CD14-positive monocyte (primary cell): ENCODE data around the gene TEX36. TPM values are rescaled to one million over a fixed set of nuclear protein-coding genes. Genes with fewer than 3 reads are reported as not detected.

ENCODE experiments used
- DNase-seq, 3 donors: peaks; one replicate each; pipeline ENCODE4 v3.0.0-alpha.2; 2011 to 2022
- H2AFZ ChIP-seq: 2 replicates; pipeline ENCODE4 v1.6.0; 2012; ENCODE audit warnings: mild to moderate bottlenecking, low read depth, low read length, inconsistent platforms; ENCODE audit not compliant: insufficient read depth, poor library complexity, severe bottlenecking
- H3K27ac ChIP-seq, 2 donors: 1 replicate in 1 of 2; 2 replicates in 1 of 2; pipeline ENCODE4 v1.5.1; 2012 to 2013; ENCODE audit warnings: low read length in 2 of 2, control low read depth in 1 of 2, inconsistent platforms in 1 of 2, low read depth in 1 of 2, mild to moderate bottlenecking in 1 of 2
- H3K27me3 ChIP-seq, 2 donors: one replicate each; pipeline versions ENCODE4 v1.6.0 to v1.6.1; 2011 to 2013; ENCODE audit warnings: low read length in 2 of 2; ENCODE audit not compliant: control insufficient read depth in 2 of 2, insufficient read depth in 2 of 2
- H3K36me3 ChIP-seq, 2 donors: replicated peaks in 1 of 2; 1 replicate in 1 of 2; 2 replicates in 1 of 2; pipeline versions ENCODE4 v1.5.1 to v1.6.1; 2012 to 2013; ENCODE audit warnings: low read length in 2 of 2, control low read depth in 1 of 2, inconsistent platforms in 1 of 2, mild to moderate bottlenecking in 1 of 2; ENCODE audit not compliant: insufficient read depth in 2 of 2, control insufficient read depth in 1 of 2
- H3K4me1 ChIP-seq, 2 donors: 1 replicate in 1 of 2; 2 replicates in 1 of 2; pipeline versions ENCODE4 v1.5.1 to v1.6.1; 2012 to 2013; ENCODE audit warnings: low read length in 2 of 2, control low read depth in 1 of 2, inconsistent platforms in 1 of 2, mild to moderate bottlenecking in 1 of 2, moderate library complexity in 1 of 2; ENCODE audit not compliant: insufficient read depth in 2 of 2, control insufficient read depth in 1 of 2
- H3K4me2 ChIP-seq: replicated peaks from 2 replicates; pipeline ENCODE3; 2012; ENCODE audit warnings: low read length, moderate library complexity, mild to moderate bottlenecking; ENCODE audit not compliant: poor library complexity, severe bottlenecking; ENCODE audit errors: extremely low read depth
- H3K4me3 ChIP-seq, 3 experiments: fragments of 200-600 bp in 1 of 3; sonication (generic) in 1 of 3; replicated peaks in 1 of 3; 1 replicate in 2 of 3; 2 replicates in 1 of 3; pipeline ENCODE4 v1.5.1; 2011 to 2013; ENCODE audit warnings: low read length in 3 of 3, mild to moderate bottlenecking in 3 of 3, control low read depth in 2 of 3, low read depth in 2 of 3, inconsistent platforms in 1 of 3, moderate library complexity in 1 of 3
- H3K79me2 ChIP-seq: 2 replicates; pipeline ENCODE4 v1.6.0; 2012; ENCODE audit warnings: mild to moderate bottlenecking, control low read depth, inconsistent platforms, low read length, moderate library complexity; ENCODE audit not compliant: insufficient read depth
- H3K9ac ChIP-seq: 2 replicates; pipeline ENCODE4 v1.6.0; 2017; ENCODE audit warnings: low read length, mild to moderate bottlenecking; ENCODE audit not compliant: insufficient read depth, poor library complexity, severe bottlenecking
- H3K9me3 ChIP-seq, 2 donors: replicated peaks in 1 of 2; 1 replicate in 1 of 2; 2 replicates in 1 of 2; pipeline versions ENCODE4 v1.5.1 to v1.6.1; 2012 to 2013; ENCODE audit warnings: low read length in 2 of 2, control low read depth in 1 of 2; ENCODE audit not compliant: control insufficient read depth in 1 of 2, insufficient read depth in 1 of 2
- H4K20me1 ChIP-seq: 2 replicates; pipeline ENCODE4 v1.6.0; 2012; ENCODE audit warnings: mild to moderate bottlenecking, low read length, control low read depth, moderate library complexity; ENCODE audit not compliant: insufficient read depth
- H3K27ac Mint-ChIP-seq, 7 donors: one replicate each; pipeline ENCODE4 v1.8.0; 2020; ENCODE audit warnings: mild to moderate bottlenecking in 7 of 7, mixed read lengths in 7 of 7, moderate library complexity in 6 of 7, inconsistent platforms in 2 of 7
- H3K27me3 Mint-ChIP-seq, 3 donors: one replicate each; pipeline ENCODE4 v1.8.0; 2021 to 2022; ENCODE audit warnings: low read depth in 3 of 3, mild to moderate bottlenecking in 3 of 3, mixed read lengths in 3 of 3, moderate library complexity in 3 of 3, inconsistent platforms in 1 of 3
- H3K36me3 Mint-ChIP-seq, 2 donors: one replicate each; pipeline ENCODE4 v1.8.0; 2020; ENCODE audit warnings: mixed read lengths in 2 of 2, inconsistent platforms in 1 of 2, mild to moderate bottlenecking in 1 of 2
- H3K4me1 Mint-ChIP-seq: one replicate; pipeline ENCODE4 v1.8.0; 2020; ENCODE audit warnings: mild to moderate bottlenecking, mixed read lengths
- H3K4me3 Mint-ChIP-seq, 2 donors: one replicate each; pipeline ENCODE4 v1.8.0; 2020; ENCODE audit warnings: mild to moderate bottlenecking in 2 of 2, mixed read lengths in 2 of 2, moderate library complexity in 1 of 2
- H3K9me3 Mint-ChIP-seq, 7 donors: one replicate each; pipeline ENCODE4 v1.8.0; 2020 to 2022; ENCODE audit warnings: mixed read lengths in 7 of 7, mild to moderate bottlenecking in 6 of 7, moderate library complexity in 6 of 7, inconsistent platforms in 2 of 7
- WGBS: methylation state at CpG from one replicate; pipeline ENCODE4 v1.1.5; 2013; ENCODE audit warnings: missing lambda C conversion rate; ENCODE audit not compliant: insufficient coverage; 5-methylcytosine and 5-hydroxymethylcytosine counted together
- intact Hi-C, 2 donors: fragments of 100-400 bp; cut with micrococcal nuclease; formaldehyde crosslinking; loops; one replicate each; pipeline versions ENCODE4 v1.15.0 to v1.15.1; 2023
- polyA plus RNA-seq, 3 donors: library from polyadenylated mRNA; depleted of rRNA in 1 of 3; unstranded in 2 of 3; stranded (reverse) in 1 of 3; fragments of 300-500 nt in 2 of 3; fragments of >200 nt in 1 of 3; fragmentation: Illumina TruSeq in 2 of 3; gene quantifications; 1 replicate in 2 of 3; 2 replicates in 1 of 3; pipeline ENCODE4 v1.2.3, GENCODE V29; 2012 to 2021
- TF ChIP-seq, protein P1 (sequence below): fragments of 200-600 bp; IDR thresholded peaks from one replicate; pipeline ENCODE4 v1.8.0; 2022; ENCODE audit warnings: antibody characterized with exemption, mild to moderate bottlenecking

Gene TEX36
- polyA plus RNA-seq, 3 donors, result not detected

DNA sequence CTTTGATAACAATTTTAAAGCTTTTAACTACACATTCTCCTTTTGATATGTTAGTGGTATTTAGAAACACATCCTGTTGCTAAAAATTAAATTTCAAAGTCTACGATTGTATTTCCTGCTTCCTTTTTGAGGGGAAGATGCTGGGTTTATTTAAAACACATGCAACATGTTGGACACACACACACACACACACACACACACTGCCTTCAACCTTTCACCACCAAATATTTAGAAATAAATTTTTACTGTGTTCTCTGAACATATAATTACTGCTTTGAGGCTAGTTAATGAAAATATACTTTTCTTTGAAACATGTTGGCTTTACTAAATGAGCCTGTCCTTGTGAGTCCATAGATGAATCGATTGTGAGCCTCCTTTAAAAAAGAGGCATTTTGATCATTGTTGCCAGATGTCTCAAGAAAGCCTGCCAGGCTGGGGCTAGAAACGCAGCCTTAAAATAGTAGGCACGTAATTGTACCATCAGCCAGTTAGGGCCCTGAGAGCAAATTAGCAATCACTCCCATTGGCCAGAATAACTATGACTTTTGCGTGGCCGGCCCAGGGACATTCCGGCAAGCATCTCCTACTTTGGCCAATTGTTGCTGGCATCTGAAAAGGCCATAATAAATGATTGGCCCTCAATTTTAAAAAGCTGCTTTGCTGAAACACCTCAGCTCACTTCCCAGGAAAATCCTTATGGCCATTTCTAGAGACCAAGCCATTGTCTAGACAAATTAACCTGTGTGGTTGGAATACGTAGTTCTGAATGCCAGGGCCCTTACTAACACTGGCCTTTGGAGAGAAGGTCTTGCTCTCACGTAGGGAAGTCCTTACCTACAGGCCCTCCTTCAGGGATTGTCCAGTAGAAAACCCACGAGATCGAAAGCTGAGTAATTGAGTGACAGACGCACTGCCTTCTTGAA is 9.9 kb upstream of the TEX36 start:
- peaks cover 5 to 13% (median 7%) of the 10 kb centered on the region in 3 donors for H3K27me3 Mint-ChIP-seq
- TF ChIP-seq, protein P1, sequence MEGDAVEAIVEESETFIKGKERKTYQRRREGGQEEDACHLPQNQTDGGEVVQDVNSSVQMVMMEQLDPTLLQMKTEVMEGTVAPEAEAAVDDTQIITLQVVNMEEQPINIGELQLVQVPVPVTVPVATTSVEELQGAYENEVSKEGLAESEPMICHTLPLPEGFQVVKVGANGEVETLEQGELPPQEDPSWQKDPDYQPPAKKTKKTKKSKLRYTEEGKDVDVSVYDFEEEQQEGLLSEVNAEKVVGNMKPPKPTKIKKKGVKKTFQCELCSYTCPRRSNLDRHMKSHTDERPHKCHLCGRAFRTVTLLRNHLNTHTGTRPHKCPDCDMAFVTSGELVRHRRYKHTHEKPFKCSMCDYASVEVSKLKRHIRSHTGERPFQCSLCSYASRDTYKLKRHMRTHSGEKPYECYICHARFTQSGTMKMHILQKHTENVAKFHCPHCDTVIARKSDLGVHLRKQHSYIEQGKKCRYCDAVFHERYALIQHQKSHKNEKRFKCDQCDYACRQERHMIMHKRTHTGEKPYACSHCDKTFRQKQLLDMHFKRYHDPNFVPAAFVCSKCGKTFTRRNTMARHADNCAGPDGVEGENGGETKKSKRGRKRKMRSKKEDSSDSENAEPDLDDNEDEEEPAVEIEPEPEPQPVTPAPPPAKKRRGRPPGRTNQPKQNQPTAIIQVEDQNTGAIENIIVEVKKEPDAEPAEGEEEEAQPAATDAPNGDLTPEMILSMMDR, result no peak
- H3K27ac Mint-ChIP-seq, result no peak overlapping the region
- Histone ChIP-seq H2AFZ (no peak overlapping the region), H3K27ac (no peak overlapping the region), H3K9ac (no peak overlapping the region), H3K9me3 (no peaks in the 10 kb centered on the region), H3K79me2 (no peaks in the 10 kb centered on the region), H3K36me3 (no peaks in the 10 kb centered on the region), H3K4me3 (no peak overlapping the region), H3K27me3 (no peaks in the 10 kb centered on the region), H3K4me2 (no peak overlapping the region), H3K4me1 (no peaks in the 10 kb centered on the region), H4K20me1 (no peaks in the 10 kb centered on the region)
- no peak overlapping the region for H3K4me3 Mint-ChIP-seq
- no peaks in the 10 kb centered on the region for H3K4me1 Mint-ChIP-seq
- DNase-seq, result no peak
- intact Hi-C loops, result no loop called here
- 92% methylated on average over 11 of the region's 12 CpGs for WGBS
- peaks cover 0 to 1% (median 0%) of the 10 kb centered on the region in 7 donors for H3K9me3 Mint-ChIP-seq
- no peaks in the 10 kb centered on the region for H3K36me3 Mint-ChIP-seq

DNA sequence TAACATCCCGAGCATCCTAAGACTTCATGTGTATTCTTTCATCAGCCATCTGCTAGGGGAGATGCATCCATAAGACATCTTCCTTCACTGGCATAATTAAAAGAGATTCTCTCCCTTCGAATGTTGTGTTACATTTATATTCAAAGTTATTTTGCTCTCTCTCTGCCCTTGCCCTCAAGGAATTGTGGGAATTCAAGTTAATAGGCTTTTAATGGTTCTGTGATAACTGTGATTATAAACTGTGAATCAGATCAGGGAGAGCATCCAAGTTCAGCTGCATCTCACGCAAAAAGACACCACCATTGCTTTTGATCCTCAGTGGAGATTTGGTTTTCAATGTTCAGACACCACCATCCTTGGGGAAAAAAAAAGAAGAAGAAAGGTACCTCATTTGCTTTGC is 9.2 kb upstream of the TEX36 start:
- Histone ChIP-seq H3K9me3 (no peaks in the 10 kb centered on the region), H3K9ac (no peak overlapping the region), H3K36me3 (no peaks in the 10 kb centered on the region), H3K4me2 (no peak overlapping the region), H3K27ac (no peak overlapping the region), H2AFZ (no peak overlapping the region), H4K20me1 (no peaks in the 10 kb centered on the region), H3K27me3 (no peaks in the 10 kb centered on the region), H3K79me2 (no peaks in the 10 kb centered on the region), H3K4me3 (no peak overlapping the region), H3K4me1 (no peaks in the 10 kb centered on the region)
- H3K9me3 Mint-ChIP-seq, result no peaks in the 10 kb centered on the region
- no peaks in the 10 kb centered on the region for H3K4me1 Mint-ChIP-seq
- H3K36me3 Mint-ChIP-seq, result no peaks in the 10 kb centered on the region
- peaks cover 5 to 13% (median 10%) of the 10 kb centered on the region in 3 donors for H3K27me3 Mint-ChIP-seq
- DNase-seq, result no peak
- no peak overlapping the region for H3K4me3 Mint-ChIP-seq
- no peak overlapping the region for H3K27ac Mint-ChIP-seq
- TF ChIP-seq, protein P1, result no peak
- 80% methylated on average over 1 of the region's 3 CpGs for WGBS
- intact Hi-C loops, result no loop called here
